Mesendoderm (in vitro differentiated cells): ENCODE measurements around the gene FBRSL1.

Experiments
- DNase-seq: peaks from one replicate; pipeline ENCODE4 v3.0.0; 2013
- H2AK5ac ChIP-seq: 2 replicates; pipeline ENCODE4 v1.6.1; 2013; ENCODE audit warnings: low read length, inconsistent platforms
- H2BK120ac ChIP-seq: 2 replicates; pipeline ENCODE4 v1.6.1; 2013; ENCODE audit warnings: low read depth, mild to moderate bottlenecking, low read length, moderate library complexity, mixed read lengths
- H2BK15ac ChIP-seq: replicated peaks from 2 replicates; pipeline ENCODE4 v1.6.1; 2013; ENCODE audit warnings: low read depth, mild to moderate bottlenecking, moderate library complexity
- H2BK5ac ChIP-seq: 2 replicates; pipeline ENCODE4 v1.6.1; 2013; ENCODE audit warnings: low read length, inconsistent platforms
- H3K18ac ChIP-seq: 2 replicates; pipeline ENCODE4 v1.6.1; 2013; ENCODE audit warnings: mild to moderate bottlenecking, low read length, mixed read lengths
- H3K23ac ChIP-seq: one replicate; pipeline ENCODE4 v1.6.1; 2013; ENCODE audit warnings: low read length
- H3K27ac ChIP-seq: 2 replicates; pipeline ENCODE4 v1.5.1; 2013; ENCODE audit warnings: low read depth, mild to moderate bottlenecking, inconsistent platforms, low read length, moderate library complexity
- H3K27me3 ChIP-seq: 2 replicates; pipeline ENCODE4 v1.6.1; 2013; ENCODE audit warnings: low read length, control low read depth, mild to moderate bottlenecking, inconsistent platforms; ENCODE audit not compliant: insufficient read depth, poor library complexity
- H3K36me3 ChIP-seq: 2 replicates; pipeline ENCODE4 v1.6.1; 2013; ENCODE audit warnings: low read length, inconsistent platforms; ENCODE audit not compliant: control insufficient read depth, insufficient read depth
- H3K4ac ChIP-seq: one replicate; pipeline ENCODE4 v1.6.1; 2013; ENCODE audit warnings: low read depth, mild to moderate bottlenecking, low read length, moderate library complexity
- H3K4me1 ChIP-seq: 2 replicates; pipeline ENCODE4 v1.6.1; 2013; ENCODE audit warnings: low read depth, low read length, inconsistent platforms; ENCODE audit not compliant: control insufficient read depth
- H3K4me2 ChIP-seq: 2 replicates; pipeline ENCODE4 v1.6.1; 2013; ENCODE audit warnings: low read length
- H3K4me3 ChIP-seq: 2 replicates; pipeline ENCODE4 v1.5.1; 2013; ENCODE audit warnings: mild to moderate bottlenecking, low read length
- H3K56ac ChIP-seq: one replicate; pipeline ENCODE4 v1.6.1; 2013; ENCODE audit warnings: low read length
- H3K79me1 ChIP-seq: 2 replicates; pipeline ENCODE4 v1.6.1; 2013; ENCODE audit warnings: low read length, inconsistent platforms
- H3K79me2 ChIP-seq: 2 replicates; pipeline ENCODE4 v1.6.1; 2013; ENCODE audit warnings: mild to moderate bottlenecking, low read length; ENCODE audit not compliant: control insufficient read depth, insufficient read depth
- H3K9ac ChIP-seq: 2 replicates; pipeline ENCODE4 v1.6.1; 2013; ENCODE audit warnings: low read length, inconsistent platforms
- H4K5ac ChIP-seq: one replicate; pipeline ENCODE4 v1.6.1; 2013; ENCODE audit warnings: low read length
- H4K8ac ChIP-seq: one replicate; pipeline ENCODE4 v1.6.1; 2013; ENCODE audit warnings: low read depth, mild to moderate bottlenecking, control low read depth, low read length, moderate library complexity
- WGBS: extraction: QIAGEN DNeasy Blood & Tissue Kit; methylation state at CpG from one replicate; pipeline ENCODE4 v1.1.7; 2013; ENCODE audit warnings: low lambda C conversion rate, missing lambda C conversion rate; ENCODE audit not compliant: insufficient coverage; ENCODE audit errors: extremely low coverage; 5-methylcytosine and 5-hydroxymethylcytosine counted together

Gene FBRSL1

GRCh38 chr12:132528564-132529106, 38.7 kb downstream of the FBRSL1 start:
- Histone ChIP-seq H3K79me2 (no peaks in the 10 kb centered on the region), H3K4me1 (no peaks in the 10 kb centered on the region), H3K56ac (no peak overlapping the region), H3K18ac (no peak overlapping the region), H2BK120ac (no peak overlapping the region), H4K5ac (no peak overlapping the region), H3K4ac (no peak overlapping the region), H3K4me2 (no peak overlapping the region), H3K9ac (no peak overlapping the region), H3K36me3 (no peaks in the 10 kb centered on the region), H2BK5ac (no peak overlapping the region), H3K27ac (no peak overlapping the region), H2AK5ac (no peak overlapping the region), H3K4me3 (no peak overlapping the region), H3K79me1 (no peaks in the 10 kb centered on the region), H3K27me3 (no peaks in the 10 kb centered on the region), H3K23ac (no peak overlapping the region), H4K8ac (no peak overlapping the region), H2BK15ac (no peak overlapping the region)
- no CpG with 5 or more reads among the region's 21 CpGs for WGBS
- no peak for DNase-seq

GRCh38 chr12:132529156-132529839, 39.3 kb downstream of the FBRSL1 start:
- WGBS, result no CpG with 5 or more reads among the region's 11 CpGs
- Histone ChIP-seq H3K56ac (no peak overlapping the region), H3K9ac (no peak overlapping the region), H3K4ac (no peak overlapping the region), H2BK5ac (no peak overlapping the region), H3K79me1 (no peaks in the 10 kb centered on the region), H3K18ac (no peak overlapping the region), H3K27me3 (no peaks in the 10 kb centered on the region), H3K27ac (no peak overlapping the region), H3K36me3 (no peaks in the 10 kb centered on the region), H3K4me3 (no peak overlapping the region), H2BK120ac (no peak overlapping the region), H3K4me2 (no peak overlapping the region), H3K23ac (no peak overlapping the region), H2BK15ac (no peak overlapping the region), H4K5ac (no peak overlapping the region), H4K8ac (no peak overlapping the region), H2AK5ac (no peak overlapping the region), H3K79me2 (no peaks in the 10 kb centered on the region), H3K4me1 (no peaks in the 10 kb centered on the region)
- DNase-seq, result no peak

- Histone ChIP-seq H4K8ac (no peak overlapping the region), H3K18ac (no peak overlapping the region), H3K27me3 (no peaks in the 10 kb centered on the region), H3K27ac (no peak overlapping the region), H3K4me2 (no peak overlapping the region), H3K4me1 (no peaks in the 10 kb centered on the region), H2BK15ac (no peak overlapping the region), H3K79me2 (no peaks in the 10 kb centered on the region), H2BK120ac (no peak overlapping the region), H3K56ac (no peak overlapping the region), H4K5ac (no peak overlapping the region), H3K79me1 (no peaks in the 10 kb centered on the region), H3K9ac (no peak overlapping the region), H3K23ac (no peak overlapping the region), H3K4me3 (no peak overlapping the region), H3K4ac (no peak overlapping the region), H2AK5ac (no peak overlapping the region), H2BK5ac (no peak overlapping the region), H3K36me3 (no peaks in the 10 kb centered on the region)
- WGBS, result no CpG with 5 or more reads among the region's 10 CpGs
- DNase-seq, result no peak
Measured at GRCh38 chr12:132529906-132530305, 40.0 kb downstream of the FBRSL1 start.

- H3K4me2 ChIP-seq, result no peak overlapping the region
- H3K27ac ChIP-seq, result no peak overlapping the region
- no peaks in the 10 kb centered on the region for H3K4me1 ChIP-seq
- no peak overlapping the region for H4K8ac ChIP-seq
- no peak overlapping the region for H2AK5ac ChIP-seq
- H3K79me2 ChIP-seq, result no peaks in the 10 kb centered on the region
- no peaks in the 10 kb centered on the region for H3K79me1 ChIP-seq
- no peak overlapping the region for H3K9ac ChIP-seq
- no CpG with 5 or more reads among the region's 6 CpGs for WGBS
- H3K27me3 ChIP-seq, result no peaks in the 10 kb centered on the region
- no peak overlapping the region for H2BK120ac ChIP-seq
- H2BK15ac ChIP-seq, result no peak overlapping the region
- no peak overlapping the region for H3K4me3 ChIP-seq
- H3K36me3 ChIP-seq, result no peaks in the 10 kb centered on the region
- no peak overlapping the region for H4K5ac ChIP-seq
- DNase-seq, result no peak
- H3K18ac ChIP-seq, result no peak overlapping the region
- H3K56ac ChIP-seq, result no peak overlapping the region
- no peak overlapping the region for H3K23ac ChIP-seq
- no peak overlapping the region for H3K4ac ChIP-seq
- H2BK5ac ChIP-seq, result no peak overlapping the region
Measured at GRCh38 chr12:132530447-132530846, 40.5 kb downstream of the FBRSL1 start.

- H2BK120ac ChIP-seq, result no peak overlapping the region
- H3K4me2 ChIP-seq, result no peak overlapping the region
- no peaks in the 10 kb centered on the region for H3K79me1 ChIP-seq
- no peak overlapping the region for H4K5ac ChIP-seq
- no peak overlapping the region for H3K18ac ChIP-seq
- no peak overlapping the region for H3K56ac ChIP-seq
- no peak overlapping the region for H2BK15ac ChIP-seq
- DNase-seq, result no peak
- no peak overlapping the region for H2BK5ac ChIP-seq
- H3K4me1 ChIP-seq, result no peaks in the 10 kb centered on the region
- WGBS, result no CpG with 5 or more reads among the region's 7 CpGs
- no peak overlapping the region for H4K8ac ChIP-seq
- no peak overlapping the region for H3K27ac ChIP-seq
- H3K23ac ChIP-seq, result no peak overlapping the region
- H2AK5ac ChIP-seq, result no peak overlapping the region
- H3K4me3 ChIP-seq, result no peak overlapping the region
- H3K27me3 ChIP-seq, result no peaks in the 10 kb centered on the region
- H3K4ac ChIP-seq, result no peak overlapping the region
- no peaks in the 10 kb centered on the region for H3K36me3 ChIP-seq
- H3K9ac ChIP-seq, result no peak overlapping the region
- H3K79me2 ChIP-seq, result no peaks in the 10 kb centered on the region
Measured at GRCh38 chr12:132530851-132531250, 40.9 kb downstream of the FBRSL1 start.
